BLaER1 (cell line): ENCODE results near the gene ORMDL3.

Source experiments
- H3K27ac ChIP-seq: shearing (Covaris generic); formaldehyde crosslinking; 2 replicates; pipeline ENCODE4 v1.8.1; 2022
- H3K27me3 ChIP-seq: shearing (Covaris generic); formaldehyde crosslinking; 2 replicates; pipeline ENCODE4 v1.8.1; 2022
- H3K36me3 ChIP-seq: shearing (Covaris generic); formaldehyde crosslinking; 2 replicates; pipeline ENCODE4 v1.8.1; 2022
- H3K4me1 ChIP-seq: shearing (Covaris generic); formaldehyde crosslinking; 2 replicates; pipeline ENCODE4 v1.8.1; 2022
- H3K4me2 ChIP-seq: shearing (Covaris generic); formaldehyde crosslinking; 2 replicates; pipeline ENCODE4 v1.8.1; 2022
- H3K4me3 ChIP-seq: shearing (Covaris generic); formaldehyde crosslinking; 2 replicates; pipeline ENCODE4 v1.8.1; 2022
- H3K9ac ChIP-seq: shearing (Covaris generic); formaldehyde crosslinking; 2 replicates; pipeline ENCODE4 v1.8.1; 2022
- H3K9me3 ChIP-seq: shearing (Covaris generic); formaldehyde crosslinking; 2 replicates; pipeline ENCODE4 v1.8.1; 2022
- H4K20me1 ChIP-seq: shearing (Covaris generic); formaldehyde crosslinking; 2 replicates; pipeline ENCODE4 v1.8.1; 2022
- Cebpa-rat ChIP-seq: shearing (Covaris generic); IDR thresholded peaks from 2 replicates; pipeline ENCODE4 v1.8.1; 2022

ORMDL3 gene

DNA sequence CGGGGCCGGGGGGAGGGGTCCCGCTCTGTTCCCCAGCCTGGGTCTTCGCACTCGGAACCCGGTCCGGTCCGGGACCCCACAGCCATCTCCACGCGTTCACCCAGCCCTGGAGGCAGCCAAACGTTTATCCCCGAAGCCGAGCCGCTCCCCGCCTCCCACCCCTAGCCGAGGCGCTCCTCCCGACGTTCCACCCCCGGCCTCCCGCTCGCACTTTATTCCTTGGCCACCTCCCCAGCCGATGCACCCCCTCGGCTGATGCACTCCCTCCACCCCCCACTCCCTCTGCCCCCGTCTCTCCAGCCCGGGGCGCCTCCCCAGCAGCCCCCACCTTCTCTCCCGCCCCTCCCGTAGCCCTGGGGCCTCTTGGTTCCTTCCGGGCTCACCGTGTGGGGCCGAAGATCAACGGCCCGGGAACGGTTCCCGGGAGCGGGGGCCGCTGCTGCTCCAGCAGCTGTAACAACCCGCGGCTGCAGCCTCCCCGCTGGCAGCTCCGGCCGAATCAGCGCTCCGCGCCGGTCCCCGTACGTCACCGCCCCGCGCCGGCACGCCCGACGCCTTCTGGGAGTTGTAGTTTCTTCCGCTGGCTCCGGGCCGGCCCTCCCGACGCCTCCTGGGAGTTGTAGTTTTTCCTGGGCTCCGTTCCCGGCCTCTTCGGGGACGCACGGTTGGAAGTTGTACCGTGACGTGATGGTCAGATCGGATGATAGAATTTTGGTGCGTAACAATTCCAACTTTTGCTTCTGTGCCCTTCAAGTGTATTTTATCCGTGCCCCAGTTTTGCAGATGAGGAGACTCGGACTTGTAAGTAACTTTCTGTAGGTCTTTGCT lies at the start of gene ORMDL3, which contains the start of gene LRRC3C:
TSS of gene ORMDL3 (minus strand) at position 501 of the 828 bp plus-strand sequence. CDS start 3,398 bp downstream, outside the sequence.
TSS of gene LRRC3C (plus strand) at position 632 of the 828 bp plus-strand sequence. CDS start 13,792 bp downstream, outside the sequence.
- Histone ChIP-seq H3K4me2 (peak within 1 kb of the TSS; percentile 98), H3K36me3 (peaks cover 25% of the 10 kb centered on the region), H3K4me1 (peaks cover 81% of the 10 kb centered on the region), H3K27ac (peak within 1 kb of the TSS; percentile 85), H3K9me3 (no peaks in the 10 kb centered on the region), H3K9ac (peak within 1 kb of the TSS; percentile 92), H3K4me3 (peak within 1 kb of the TSS; percentile 88), H4K20me1 (peaks cover 39% of the 10 kb centered on the region), H3K27me3 (no peaks in the 10 kb centered on the region)
- TF ChIP-seq Cebpa-rat, result no peak

DNA sequence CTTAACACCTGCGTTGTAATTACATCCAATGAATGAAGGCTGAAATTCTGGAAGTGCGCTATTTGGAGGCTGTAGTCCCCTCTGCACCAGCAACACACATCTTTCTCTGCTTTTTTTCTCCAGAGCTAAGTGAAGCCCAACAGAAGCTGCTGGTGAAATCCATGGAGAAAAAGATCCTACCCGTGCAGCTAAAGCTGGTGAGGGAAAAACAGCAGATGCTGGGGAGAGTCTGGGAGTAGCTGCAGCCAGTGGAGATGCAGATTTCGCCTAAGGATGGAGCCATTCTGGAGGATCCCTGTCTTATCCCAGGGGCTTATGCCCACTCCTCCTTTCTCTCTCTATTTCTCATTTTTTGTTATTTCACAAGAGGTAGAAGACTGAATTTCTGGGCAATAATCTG lies 48.4 kb upstream of the ORMDL3 start:
- Histone ChIP-seq H3K4me3 (no peak overlapping the region), H3K9ac (no peak overlapping the region), H3K27ac (no peak overlapping the region), H3K36me3 (no peaks in the 10 kb centered on the region), H3K4me1 (peaks cover 14% of the 10 kb centered on the region), H3K9me3 (no peaks in the 10 kb centered on the region), H4K20me1 (peaks cover under 1% of the 10 kb centered on the region), H3K4me2 (no peak overlapping the region), H3K27me3 (no peaks in the 10 kb centered on the region)
- TF ChIP-seq Cebpa-rat, result no peak

GRCh38 chr17:39974433-39974832 lies 47.0 kb upstream of the ORMDL3 start:
- Histone ChIP-seq H3K9me3 (no peaks in the 10 kb centered on the region), H4K20me1 (no peaks in the 10 kb centered on the region), H3K4me3 (no peak overlapping the region), H3K36me3 (no peaks in the 10 kb centered on the region), H3K27ac (no peak overlapping the region), H3K27me3 (no peaks in the 10 kb centered on the region), H3K4me1 (peaks cover 8% of the 10 kb centered on the region), H3K4me2 (no peak overlapping the region), H3K9ac (no peak overlapping the region)
- TF ChIP-seq Cebpa-rat, result no peak

GRCh38 chr17:39973496-39973895 lies 46.1 kb upstream of the ORMDL3 start:
- Histone ChIP-seq H3K36me3 (no peaks in the 10 kb centered on the region), H3K4me1 (0 out of 2 replicates have a peak, but pooled peaks cover 4% of the 10 kb centered on the region), H3K9me3 (no peaks in the 10 kb centered on the region), H3K27me3 (no peaks in the 10 kb centered on the region), H4K20me1 (no peaks in the 10 kb centered on the region), H3K4me2 (no peak overlapping the region), H3K27ac (no peak overlapping the region), H3K9ac (no peak overlapping the region), H3K4me3 (no peak overlapping the region)
- no peak for TF ChIP-seq Cebpa-rat

GRCh38 chr17:39972271-39972670 lies 44.9 kb upstream of the ORMDL3 start:
- no peaks in the 10 kb centered on the region for H3K27me3 ChIP-seq
- no peaks in the 10 kb centered on the region for H4K20me1 ChIP-seq
- no peak for TF ChIP-seq Cebpa-rat
- 0 out of 2 replicates have a peak, but pooled peaks cover 4% of the 10 kb centered on the region for H3K4me1 ChIP-seq
- H3K36me3 ChIP-seq, result no peaks in the 10 kb centered on the region
- H3K4me3 ChIP-seq, result no peak overlapping the region
- H3K4me2 ChIP-seq, result no peak overlapping the region
- H3K27ac ChIP-seq, result no peak overlapping the region
- H3K9ac ChIP-seq, result no peak overlapping the region
- H3K9me3 ChIP-seq, result no peaks in the 10 kb centered on the region

- Histone ChIP-seq H4K20me1 (no peaks in the 10 kb centered on the region), H3K4me3 (no peak overlapping the region), H3K9me3 (no peaks in the 10 kb centered on the region), H3K36me3 (no peaks in the 10 kb centered on the region), H3K4me2 (no peak overlapping the region), H3K9ac (no peak overlapping the region), H3K4me1 (0 out of 2 replicates have a peak, but pooled peaks cover 4% of the 10 kb centered on the region), H3K27ac (no peak overlapping the region), H3K27me3 (no peaks in the 10 kb centered on the region)
- no peak for TF ChIP-seq Cebpa-rat
Observed at GRCh38 chr17:39971076-39971603, 43.7 kb upstream of the ORMDL3 start.

GRCh38 chr17:39970157-39970692 lies 42.8 kb upstream of the ORMDL3 start:
- Histone ChIP-seq H3K27me3 (no peaks in the 10 kb centered on the region), H3K4me1 (0 out of 2 replicates have a peak, but pooled peaks cover 2% of the 10 kb centered on the region), H3K4me3 (no peak overlapping the region), H3K9ac (no peak overlapping the region), H4K20me1 (no peaks in the 10 kb centered on the region), H3K27ac (no peak overlapping the region), H3K36me3 (no peaks in the 10 kb centered on the region), H3K4me2 (no peak overlapping the region), H3K9me3 (no peaks in the 10 kb centered on the region)
- TF ChIP-seq Cebpa-rat, result no peak

- Histone ChIP-seq H3K4me3 (no peak overlapping the region), H3K9me3 (no peaks in the 10 kb centered on the region), H3K4me1 (no peaks in the 10 kb centered on the region), H3K27ac (no peak overlapping the region), H3K4me2 (no peak overlapping the region), H3K27me3 (no peaks in the 10 kb centered on the region), H4K20me1 (no peaks in the 10 kb centered on the region), H3K36me3 (no peaks in the 10 kb centered on the region), H3K9ac (no peak overlapping the region)
- TF ChIP-seq Cebpa-rat, result no peak
Observed at GRCh38 chr17:39969375-39969774, 42.0 kb upstream of the ORMDL3 start.

GRCh38 chr17:39968761-39969160 lies 41.4 kb upstream of the ORMDL3 start:
- H4K20me1 ChIP-seq, result no peaks in the 10 kb centered on the region
- H3K4me3 ChIP-seq, result no peak overlapping the region
- no peak overlapping the region for H3K9ac ChIP-seq
- H3K36me3 ChIP-seq, result no peaks in the 10 kb centered on the region
- H3K9me3 ChIP-seq, result no peaks in the 10 kb centered on the region
- H3K4me2 ChIP-seq, result no peak overlapping the region
- H3K4me1 ChIP-seq, result no peaks in the 10 kb centered on the region
- H3K27me3 ChIP-seq, result no peaks in the 10 kb centered on the region
- H3K27ac ChIP-seq, result no peak overlapping the region
- TF ChIP-seq Cebpa-rat, result no peak

DNA sequence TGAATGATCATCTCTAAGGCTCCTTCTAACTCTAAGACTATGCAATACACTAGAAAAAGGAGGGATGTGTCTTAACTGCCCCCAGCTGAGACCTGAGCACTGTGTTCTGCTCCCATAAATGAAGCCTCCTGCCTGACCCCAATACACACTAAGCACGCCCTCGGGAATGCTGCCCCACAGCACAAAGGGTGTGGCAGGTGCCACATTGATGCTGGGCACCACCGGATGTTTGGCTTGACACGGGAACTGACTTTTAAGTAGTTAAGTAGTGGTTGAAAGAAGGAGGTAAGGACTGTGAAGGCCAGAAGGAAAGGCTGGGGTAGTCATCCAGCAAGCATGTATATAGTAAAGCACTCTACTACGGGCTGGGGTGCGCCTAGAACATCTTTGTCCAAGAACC lies 39.4 kb upstream of the ORMDL3 start:
- Histone ChIP-seq H3K36me3 (no peaks in the 10 kb centered on the region), H3K4me2 (no peak overlapping the region), H3K4me3 (no peak overlapping the region), H4K20me1 (no peaks in the 10 kb centered on the region), H3K27ac (no peak overlapping the region), H3K4me1 (peaks cover 10% of the 10 kb centered on the region), H3K27me3 (no peaks in the 10 kb centered on the region), H3K9ac (no peak overlapping the region), H3K9me3 (no peaks in the 10 kb centered on the region)
- no peak for TF ChIP-seq Cebpa-rat
